Keratinocyte (primary cell): ENCODE results near the gene FAM13A. TPM values are rescaled to one million over a fixed set of nuclear protein-coding genes. Genes with fewer than 3 reads are reported as not detected.

Experiments
- DNase-seq: peaks from one replicate; pipeline ENCODE4 v3.0.0-alpha.2; 2011; ENCODE audit warnings: low read depth, missing footprints, low spot score
- FAIRE-seq: peaks from 2 replicates; lab custom pipeline; 2011; peaks lifted over from hg19 to GRCh38; lab: Jason Lieb, UNC
- H2AFZ ChIP-seq: 2 replicates; pipeline ENCODE4 v1.6.0; 2012; ENCODE audit warnings: low read length, control low read depth, inconsistent platforms; ENCODE audit not compliant: control insufficient read depth
- H3K27ac ChIP-seq: 2 replicates; pipeline ENCODE4 v1.5.1; 2011; ENCODE audit warnings: low read length; ENCODE audit not compliant: control insufficient read depth, insufficient read depth
- H3K27me3 ChIP-seq: 3 replicates; pipeline ENCODE4 v1.6.0; 2011; ENCODE audit warnings: low read length; ENCODE audit not compliant: control insufficient read depth, insufficient read depth; ENCODE audit errors: extremely low read depth
- H3K36me3 ChIP-seq, 2 experiments: 2 replicates in 1 of 2; 3 replicates in 1 of 2; pipeline ENCODE4 v1.5.1; 2011; ENCODE audit warnings: low read length in 2 of 2, mild to moderate bottlenecking in 1 of 2; ENCODE audit not compliant: control insufficient read depth in 2 of 2, insufficient read depth in 2 of 2; ENCODE audit errors: extremely low read depth in 1 of 2
- H3K4me1 ChIP-seq: 3 replicates; pipeline ENCODE4 v1.5.1; 2011; ENCODE audit warnings: low read length; ENCODE audit not compliant: control insufficient read depth, insufficient read depth; ENCODE audit errors: extremely low read depth
- H3K4me2 ChIP-seq: 3 replicates; pipeline ENCODE4 v1.6.0; 2011; ENCODE audit warnings: low read depth, low read length; ENCODE audit not compliant: control insufficient read depth, insufficient read depth; ENCODE audit errors: extremely low read depth
- H3K4me3 ChIP-seq, 3 experiments: fragments of 200-600 bp in 1 of 3; sonication (generic) in 1 of 3; 2 replicates in 2 of 3; 3 replicates in 1 of 3; pipeline ENCODE4 v1.5.1; 2011 to 2016; ENCODE audit warnings: low read length in 3 of 3, mild to moderate bottlenecking in 3 of 3, control low read depth in 2 of 3, inconsistent platforms in 1 of 3, low read depth in 1 of 3, mixed read lengths in 1 of 3, mixed run types in 1 of 3, moderate library complexity in 1 of 3; ENCODE audit not compliant: control insufficient read depth in 2 of 3, insufficient read depth in 2 of 3; ENCODE audit errors: extremely low read depth in 1 of 3
- H3K79me2 ChIP-seq: 2 replicates; pipeline ENCODE4 v1.6.0; 2012; ENCODE audit warnings: low read length; ENCODE audit not compliant: control insufficient read depth, insufficient read depth
- H3K9ac ChIP-seq: 3 replicates; pipeline ENCODE4 v1.6.0; 2011; ENCODE audit warnings: low read length; ENCODE audit not compliant: control insufficient read depth, insufficient read depth; ENCODE audit errors: extremely low read depth
- H3K9me1 ChIP-seq: 3 replicates; pipeline ENCODE4 v1.6.0; 2011; ENCODE audit warnings: low read length; ENCODE audit not compliant: control insufficient read depth, insufficient read depth; ENCODE audit errors: extremely low read depth
- H3K9me3 ChIP-seq: 2 replicates; pipeline ENCODE4 v1.5.1; 2012; ENCODE audit warnings: low read depth, low read length; ENCODE audit not compliant: control insufficient read depth
- H4K20me1 ChIP-seq: 3 replicates; pipeline ENCODE4 v1.6.0; 2011; ENCODE audit warnings: low read length; ENCODE audit not compliant: control insufficient read depth, insufficient read depth; ENCODE audit errors: extremely low read depth
- EZH2 ChIP-seq: IDR thresholded peaks from one replicate; pipeline ENCODE4 v1.6.1; 2012; ENCODE audit warnings: inconsistent platforms, mild to moderate bottlenecking, low read length, moderate library complexity
- dilution Hi-C: fragments of 300-500 bp; cut with MboI; formaldehyde crosslinking; loops from one replicate; pipeline ENCODE4 v1.7.0; 2020; ENCODE audit warnings: low sequenced_read_pairs; ENCODE audit not compliant: extremely low pct_ligation_motif_present
- polyA plus RNA-seq, 5 experiments: library from polyadenylated mRNA; depleted of rRNA in 3 of 5; stranded (reverse) in 3 of 5; stranded (forward) in 1 of 5; unstranded in 1 of 5; fragments of >200 nt; gene quantifications; 1 replicate in 1 of 5; 2 replicates in 3 of 5; 3 replicates in 1 of 5; pipeline versions ENCODE4 v1.2.1 to v1.2.3, GENCODE V29; 2011 to 2012; ENCODE audit warnings: missing spikeins in 2 of 5, low read depth in 1 of 5, low replicate concordance in 1 of 5
- TF ChIP-seq, protein P1 (sequence below), 3 experiments: IDR thresholded peaks in 1 of 3; conservative IDR thresholded peaks in 1 of 3; optimal IDR thresholded peaks in 1 of 3; 2 replicates in 2 of 3; 3 replicates in 1 of 3; pipeline versions ENCODE3 to v1.5.1; 2011; ENCODE audit warnings: low read length in 3 of 3, mild to moderate bottlenecking in 3 of 3, moderate library complexity in 2 of 3, control low read depth in 1 of 3, inconsistent platforms in 1 of 3; ENCODE audit not compliant: insufficient read depth in 2 of 3; ENCODE audit errors: extremely low read depth in 1 of 3

The FAM13A gene
- polyA plus RNA-seq, 1 donor (not counting 4 experiments of a cell fraction or from before 2014, with no cell fraction given), result 6.0 TPM

DNA sequence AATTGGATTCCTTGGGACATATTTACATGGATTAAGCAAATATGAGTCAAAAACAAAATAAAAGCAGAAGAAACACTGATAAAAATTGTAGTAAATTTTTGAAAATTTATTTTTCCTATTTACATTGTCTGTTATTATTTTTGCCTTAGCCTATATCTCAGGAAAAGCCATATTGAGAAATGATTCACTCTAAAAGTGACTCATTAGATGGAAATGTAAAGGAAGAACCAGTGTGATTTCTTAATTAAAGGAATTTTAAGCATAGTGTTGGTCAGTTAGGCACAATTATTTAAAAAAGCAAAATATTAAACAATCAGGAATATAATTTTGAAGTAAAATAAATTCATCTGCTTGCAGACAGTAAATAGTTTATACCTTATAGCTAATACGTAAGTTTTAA, 191.9 kb downstream of the FAM13A start:
- no peaks in the 10 kb centered on the region for H3K79me2 ChIP-seq
- peak; percentile 39 for FAIRE-seq

DNA sequence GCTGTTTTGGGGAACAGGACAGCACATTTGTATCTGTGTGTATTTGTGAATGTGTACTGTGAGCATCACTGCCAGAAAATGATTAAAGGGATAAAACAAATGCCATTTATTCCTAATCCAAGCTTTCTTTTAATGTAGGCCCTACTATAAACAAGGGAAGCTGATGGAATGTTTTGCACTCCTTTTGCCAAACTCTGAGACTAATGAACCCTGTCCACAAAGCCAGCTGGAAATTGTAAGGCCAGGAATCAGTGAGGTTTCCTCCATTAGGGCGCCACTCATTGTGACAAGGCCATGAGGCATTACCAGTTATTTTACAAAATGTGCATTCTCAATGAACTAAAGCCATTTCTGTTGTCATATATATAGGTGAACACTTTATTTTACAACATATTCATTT, 196.4 kb downstream of the FAM13A start:
- Histone ChIP-seq H3K79me2 (no peaks in the 10 kb centered on the region), H3K27ac (no peak overlapping the region), H3K36me3 (no peaks in the 10 kb centered on the region), H3K4me1 (peaks cover 8% of the 10 kb centered on the region), H4K20me1 (no peaks in the 10 kb centered on the region), H3K27me3 (no peaks in the 10 kb centered on the region), H3K9ac (no peak overlapping the region), H3K4me2 (no peak overlapping the region), H2AFZ (no peak overlapping the region), H3K9me3 (no peaks in the 10 kb centered on the region), H3K9me1 (no peaks in the 10 kb centered on the region), H3K4me3 (no peak overlapping the region)
- TF ChIP-seq EZH2, result no peak
- TF ChIP-seq, protein P1, sequence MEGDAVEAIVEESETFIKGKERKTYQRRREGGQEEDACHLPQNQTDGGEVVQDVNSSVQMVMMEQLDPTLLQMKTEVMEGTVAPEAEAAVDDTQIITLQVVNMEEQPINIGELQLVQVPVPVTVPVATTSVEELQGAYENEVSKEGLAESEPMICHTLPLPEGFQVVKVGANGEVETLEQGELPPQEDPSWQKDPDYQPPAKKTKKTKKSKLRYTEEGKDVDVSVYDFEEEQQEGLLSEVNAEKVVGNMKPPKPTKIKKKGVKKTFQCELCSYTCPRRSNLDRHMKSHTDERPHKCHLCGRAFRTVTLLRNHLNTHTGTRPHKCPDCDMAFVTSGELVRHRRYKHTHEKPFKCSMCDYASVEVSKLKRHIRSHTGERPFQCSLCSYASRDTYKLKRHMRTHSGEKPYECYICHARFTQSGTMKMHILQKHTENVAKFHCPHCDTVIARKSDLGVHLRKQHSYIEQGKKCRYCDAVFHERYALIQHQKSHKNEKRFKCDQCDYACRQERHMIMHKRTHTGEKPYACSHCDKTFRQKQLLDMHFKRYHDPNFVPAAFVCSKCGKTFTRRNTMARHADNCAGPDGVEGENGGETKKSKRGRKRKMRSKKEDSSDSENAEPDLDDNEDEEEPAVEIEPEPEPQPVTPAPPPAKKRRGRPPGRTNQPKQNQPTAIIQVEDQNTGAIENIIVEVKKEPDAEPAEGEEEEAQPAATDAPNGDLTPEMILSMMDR (optimal IDR thresholded peaks at IDR 0.05 in 1 of 3, IDR thresholded peaks at IDR 0.05 in 1 of 3, conservative IDR thresholded peaks at IDR 0.05 in 1 of 3; ENCODE audit: extremely low read depth in 1 of 3, insufficient read depth in 2 of 3, low read length in 3 of 3), result no peak
- no peak for FAIRE-seq
- no peak for DNase-seq
- dilution Hi-C loops, result no loop called here

More for the DNA sequence above, 191.9 kb downstream of the FAM13A start:
- H3K9me3 ChIP-seq, result no peaks in the 10 kb centered on the region
- H3K36me3 ChIP-seq, result no peaks in the 10 kb centered on the region
- dilution Hi-C loops, result no loop called here
- H3K27ac ChIP-seq, result peak overlapping the region; percentile 34
- H3K4me1 ChIP-seq, result peaks cover 23% of the 10 kb centered on the region
- no peak overlapping the region for H2AFZ ChIP-seq
- no peaks in the 10 kb centered on the region for H3K9me1 ChIP-seq
- no peaks in the 10 kb centered on the region for H4K20me1 ChIP-seq
- no peak for DNase-seq
- no peak for TF ChIP-seq EZH2
- TF ChIP-seq, protein P1 (optimal IDR thresholded peaks at IDR 0.05 in 1 of 3, IDR thresholded peaks at IDR 0.05 in 1 of 3, conservative IDR thresholded peaks at IDR 0.05 in 1 of 3; ENCODE audit: extremely low read depth in 1 of 3, insufficient read depth in 2 of 3, low read length in 3 of 3), result no peak
- no peak overlapping the region for H3K4me2 ChIP-seq
- no peaks in the 10 kb centered on the region for H3K27me3 ChIP-seq
- H3K4me3 ChIP-seq, result no peak overlapping the region
- H3K9ac ChIP-seq, result no peak overlapping the region
